CD14-positive monocyte (primary cell): ENCODE results near the gene CCDC86. TPM values are rescaled to one million over a fixed set of nuclear protein-coding genes. Genes with fewer than 3 reads are reported as not detected.

Source experiments
- DNase-seq, 3 donors: peaks; one replicate each; pipeline ENCODE4 v3.0.0-alpha.2; 2011 to 2022
- H2AFZ ChIP-seq: 2 replicates; pipeline ENCODE4 v1.6.0; 2012; ENCODE audit warnings: mild to moderate bottlenecking, low read depth, low read length, inconsistent platforms; ENCODE audit not compliant: insufficient read depth, poor library complexity, severe bottlenecking
- H3K27ac ChIP-seq, 2 donors: 1 replicate in 1 of 2; 2 replicates in 1 of 2; pipeline ENCODE4 v1.5.1; 2012 to 2013; ENCODE audit warnings: low read length in 2 of 2, control low read depth in 1 of 2, inconsistent platforms in 1 of 2, low read depth in 1 of 2, mild to moderate bottlenecking in 1 of 2
- H3K27me3 ChIP-seq, 2 donors: one replicate each; pipeline versions ENCODE4 v1.6.0 to v1.6.1; 2011 to 2013; ENCODE audit warnings: low read length in 2 of 2; ENCODE audit not compliant: control insufficient read depth in 2 of 2, insufficient read depth in 2 of 2
- H3K36me3 ChIP-seq, 2 donors: replicated peaks in 1 of 2; 1 replicate in 1 of 2; 2 replicates in 1 of 2; pipeline versions ENCODE4 v1.5.1 to v1.6.1; 2012 to 2013; ENCODE audit warnings: low read length in 2 of 2, control low read depth in 1 of 2, inconsistent platforms in 1 of 2, mild to moderate bottlenecking in 1 of 2; ENCODE audit not compliant: insufficient read depth in 2 of 2, control insufficient read depth in 1 of 2
- H3K4me1 ChIP-seq, 2 donors: 1 replicate in 1 of 2; 2 replicates in 1 of 2; pipeline versions ENCODE4 v1.5.1 to v1.6.1; 2012 to 2013; ENCODE audit warnings: low read length in 2 of 2, control low read depth in 1 of 2, inconsistent platforms in 1 of 2, mild to moderate bottlenecking in 1 of 2, moderate library complexity in 1 of 2; ENCODE audit not compliant: insufficient read depth in 2 of 2, control insufficient read depth in 1 of 2
- H3K4me2 ChIP-seq: replicated peaks from 2 replicates; pipeline ENCODE3; 2012; ENCODE audit warnings: low read length, moderate library complexity, mild to moderate bottlenecking; ENCODE audit not compliant: poor library complexity, severe bottlenecking; ENCODE audit errors: extremely low read depth
- H3K4me3 ChIP-seq, 3 experiments: fragments of 200-600 bp in 1 of 3; sonication (generic) in 1 of 3; replicated peaks in 1 of 3; 1 replicate in 2 of 3; 2 replicates in 1 of 3; pipeline ENCODE4 v1.5.1; 2011 to 2013; ENCODE audit warnings: low read length in 3 of 3, mild to moderate bottlenecking in 3 of 3, control low read depth in 2 of 3, low read depth in 2 of 3, inconsistent platforms in 1 of 3, moderate library complexity in 1 of 3
- H3K79me2 ChIP-seq: 2 replicates; pipeline ENCODE4 v1.6.0; 2012; ENCODE audit warnings: mild to moderate bottlenecking, control low read depth, inconsistent platforms, low read length, moderate library complexity; ENCODE audit not compliant: insufficient read depth
- H3K9ac ChIP-seq: 2 replicates; pipeline ENCODE4 v1.6.0; 2017; ENCODE audit warnings: low read length, mild to moderate bottlenecking; ENCODE audit not compliant: insufficient read depth, poor library complexity, severe bottlenecking
- H3K9me3 ChIP-seq, 2 donors: replicated peaks in 1 of 2; 1 replicate in 1 of 2; 2 replicates in 1 of 2; pipeline versions ENCODE4 v1.5.1 to v1.6.1; 2012 to 2013; ENCODE audit warnings: low read length in 2 of 2, control low read depth in 1 of 2; ENCODE audit not compliant: control insufficient read depth in 1 of 2, insufficient read depth in 1 of 2
- H4K20me1 ChIP-seq: 2 replicates; pipeline ENCODE4 v1.6.0; 2012; ENCODE audit warnings: mild to moderate bottlenecking, low read length, control low read depth, moderate library complexity; ENCODE audit not compliant: insufficient read depth
- H3K27ac Mint-ChIP-seq, 7 donors: one replicate each; pipeline ENCODE4 v1.8.0; 2020; ENCODE audit warnings: mild to moderate bottlenecking in 7 of 7, mixed read lengths in 7 of 7, moderate library complexity in 6 of 7, inconsistent platforms in 2 of 7
- H3K27me3 Mint-ChIP-seq, 3 donors: one replicate each; pipeline ENCODE4 v1.8.0; 2021 to 2022; ENCODE audit warnings: low read depth in 3 of 3, mild to moderate bottlenecking in 3 of 3, mixed read lengths in 3 of 3, moderate library complexity in 3 of 3, inconsistent platforms in 1 of 3
- H3K36me3 Mint-ChIP-seq, 2 donors: one replicate each; pipeline ENCODE4 v1.8.0; 2020; ENCODE audit warnings: mixed read lengths in 2 of 2, inconsistent platforms in 1 of 2, mild to moderate bottlenecking in 1 of 2
- H3K4me1 Mint-ChIP-seq: one replicate; pipeline ENCODE4 v1.8.0; 2020; ENCODE audit warnings: mild to moderate bottlenecking, mixed read lengths
- H3K4me3 Mint-ChIP-seq, 2 donors: one replicate each; pipeline ENCODE4 v1.8.0; 2020; ENCODE audit warnings: mild to moderate bottlenecking in 2 of 2, mixed read lengths in 2 of 2, moderate library complexity in 1 of 2
- H3K9me3 Mint-ChIP-seq, 7 donors: one replicate each; pipeline ENCODE4 v1.8.0; 2020 to 2022; ENCODE audit warnings: mixed read lengths in 7 of 7, mild to moderate bottlenecking in 6 of 7, moderate library complexity in 6 of 7, inconsistent platforms in 2 of 7
- whole genome bisulfite sequencing: methylation state at CpG from one replicate; pipeline ENCODE4 v1.1.5; 2013; ENCODE audit warnings: missing lambda C conversion rate; ENCODE audit not compliant: insufficient coverage; 5-methylcytosine and 5-hydroxymethylcytosine counted together
- intact Hi-C, 2 donors: fragments of 100-400 bp; cut with micrococcal nuclease; formaldehyde crosslinking; loops; one replicate each; pipeline versions ENCODE4 v1.15.0 to v1.15.1; 2023
- polyA plus RNA-seq, 3 donors: library from polyadenylated mRNA; depleted of rRNA in 1 of 3; unstranded in 2 of 3; stranded (reverse) in 1 of 3; fragments of 300-500 nt in 2 of 3; fragments of >200 nt in 1 of 3; fragmentation: Illumina TruSeq in 2 of 3; gene quantifications; 1 replicate in 2 of 3; 2 replicates in 1 of 3; pipeline ENCODE4 v1.2.3, GENCODE V29; 2012 to 2021
- TF ChIP-seq, protein P1 (sequence below): fragments of 200-600 bp; IDR thresholded peaks from one replicate; pipeline ENCODE4 v1.8.0; 2022; ENCODE audit warnings: antibody characterized with exemption, mild to moderate bottlenecking

Gene CCDC86
- polyA plus RNA-seq, 3 donors: 7.2 to 10.2 (median 8.3) TPM

DNA sequence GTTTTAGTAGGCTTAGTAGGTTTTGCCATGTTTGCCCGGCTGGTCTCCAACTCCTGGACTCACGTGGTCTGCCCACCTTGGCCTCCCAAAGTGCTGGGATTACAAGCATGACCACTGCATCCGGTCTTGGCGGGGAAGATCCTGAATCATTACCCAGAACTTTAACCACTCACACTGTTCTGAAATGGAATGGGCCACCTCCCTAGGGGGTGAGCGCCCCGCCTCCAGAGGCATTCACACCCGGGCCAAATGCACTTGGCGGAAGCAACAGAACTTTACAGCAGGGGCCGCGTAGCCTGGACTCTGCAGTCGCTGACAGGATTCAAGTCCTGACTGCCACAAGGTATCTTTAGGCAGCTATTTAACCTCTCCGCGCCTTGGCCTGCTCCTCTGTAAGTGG, 5.4 kb downstream of the CCDC86 start:
- WGBS: 80% methylated on average over 13 of the region's 13 CpGs
- peaks cover 0 to 3% (median 0%) of the 10 kb centered on the region in 7 donors for H3K9me3 Mint-ChIP-seq
- H3K79me2 ChIP-seq: peaks cover 29% of the 10 kb centered on the region

GRCh38 chr11:60847896-60848295, 6.0 kb downstream of the CCDC86 start:
- no peak overlapping the region for H3K9ac ChIP-seq
- H3K4me3 ChIP-seq: no peak overlapping the region

More for the DNA sequence above, 5.4 kb downstream of the CCDC86 start:
- no peak overlapping the region for H3K4me2 ChIP-seq
- H3K9me3 ChIP-seq: no peaks in the 10 kb centered on the region
- Mint-ChIP-seq H3K27me3 (peaks cover 0 to 4% (median 1%) of the 10 kb centered on the region in 3 donors), H3K4me1 (peaks cover 38% of the 10 kb centered on the region), H3K4me3 (no peak overlapping the region), H3K36me3 (peaks cover 53 to 59% of the 10 kb centered on the region in 2 donors), H3K27ac (no peak overlapping the region)
- H3K4me1 ChIP-seq: peaks cover 22 to 32% of the 10 kb centered on the region in 2 donors
- H4K20me1 ChIP-seq: no peaks in the 10 kb centered on the region
- H3K9ac ChIP-seq: no peak overlapping the region
- H3K36me3 ChIP-seq: peaks cover 44 to 50% of the 10 kb centered on the region in 2 donors
- TF ChIP-seq, protein P1, sequence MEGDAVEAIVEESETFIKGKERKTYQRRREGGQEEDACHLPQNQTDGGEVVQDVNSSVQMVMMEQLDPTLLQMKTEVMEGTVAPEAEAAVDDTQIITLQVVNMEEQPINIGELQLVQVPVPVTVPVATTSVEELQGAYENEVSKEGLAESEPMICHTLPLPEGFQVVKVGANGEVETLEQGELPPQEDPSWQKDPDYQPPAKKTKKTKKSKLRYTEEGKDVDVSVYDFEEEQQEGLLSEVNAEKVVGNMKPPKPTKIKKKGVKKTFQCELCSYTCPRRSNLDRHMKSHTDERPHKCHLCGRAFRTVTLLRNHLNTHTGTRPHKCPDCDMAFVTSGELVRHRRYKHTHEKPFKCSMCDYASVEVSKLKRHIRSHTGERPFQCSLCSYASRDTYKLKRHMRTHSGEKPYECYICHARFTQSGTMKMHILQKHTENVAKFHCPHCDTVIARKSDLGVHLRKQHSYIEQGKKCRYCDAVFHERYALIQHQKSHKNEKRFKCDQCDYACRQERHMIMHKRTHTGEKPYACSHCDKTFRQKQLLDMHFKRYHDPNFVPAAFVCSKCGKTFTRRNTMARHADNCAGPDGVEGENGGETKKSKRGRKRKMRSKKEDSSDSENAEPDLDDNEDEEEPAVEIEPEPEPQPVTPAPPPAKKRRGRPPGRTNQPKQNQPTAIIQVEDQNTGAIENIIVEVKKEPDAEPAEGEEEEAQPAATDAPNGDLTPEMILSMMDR: no peak
- H3K27me3 ChIP-seq: no peaks in the 10 kb centered on the region
- intact Hi-C loops: no loop called here
- DNase-seq: no peak
- H2AFZ ChIP-seq: no peak overlapping the region
- H3K4me3 ChIP-seq: no peak overlapping the region
- no peak overlapping the region for H3K27ac ChIP-seq

More at GRCh38 chr11:60847896-60848295, 6.0 kb downstream of the CCDC86 start:
- Mint-ChIP-seq H3K9me3 (peaks cover 0 to 3% (median 0%) of the 10 kb centered on the region in 7 donors), H3K27ac (no peak overlapping the region), H3K4me1 (peaks cover 33% of the 10 kb centered on the region), H3K36me3 (peaks cover 53 to 59% of the 10 kb centered on the region in 2 donors), H3K27me3 (peaks cover 0 to 4% (median 1%) of the 10 kb centered on the region in 3 donors), H3K4me3 (no peak overlapping the region)
- H3K4me2 ChIP-seq: no peak overlapping the region
- intact Hi-C loops: no loop called here
- H3K36me3 ChIP-seq: peaks cover 44 to 51% of the 10 kb centered on the region in 2 donors
- H3K4me1 ChIP-seq: peaks cover 16 to 26% of the 10 kb centered on the region in 2 donors
- no peak overlapping the region for H3K27ac ChIP-seq
- H3K27me3 ChIP-seq: no peaks in the 10 kb centered on the region
- no peaks in the 10 kb centered on the region for H3K9me3 ChIP-seq
- no peak overlapping the region for H2AFZ ChIP-seq
- DNase-seq: no peak
- TF ChIP-seq, protein P1: no peak
- H4K20me1 ChIP-seq: no peaks in the 10 kb centered on the region
- peaks cover 24% of the 10 kb centered on the region for H3K79me2 ChIP-seq
- WGBS: 92% methylated on average over 12 of the region's 12 CpGs
